Suppressor macrophage treated with lipopolysaccharide for 1 hour (primary cell): Measurements from ENCODE around the gene PCSK6.

ENCODE experiments used
- DNase-seq, 3 donors: peaks; one replicate each; pipeline ENCODE4 v3.0.0-alpha.2; 2020 to 2022

PCSK6 gene

GRCh38 chr15:101522621-101523559 is 33.4 kb upstream of the PCSK6 start:
- DNase-seq, result no peak

GRCh38 chr15:101522091-101522490 is 32.6 kb upstream of the PCSK6 start:
- DNase-seq, result no peak

GRCh38 chr15:101521591-101521990 is 32.1 kb upstream of the PCSK6 start:
- peak in 1 of 3 donors; percentile 20 for DNase-seq

- no peak for DNase-seq
Measured at GRCh38 chr15:101521069-101521468, 31.6 kb upstream of the PCSK6 start.

DNA sequence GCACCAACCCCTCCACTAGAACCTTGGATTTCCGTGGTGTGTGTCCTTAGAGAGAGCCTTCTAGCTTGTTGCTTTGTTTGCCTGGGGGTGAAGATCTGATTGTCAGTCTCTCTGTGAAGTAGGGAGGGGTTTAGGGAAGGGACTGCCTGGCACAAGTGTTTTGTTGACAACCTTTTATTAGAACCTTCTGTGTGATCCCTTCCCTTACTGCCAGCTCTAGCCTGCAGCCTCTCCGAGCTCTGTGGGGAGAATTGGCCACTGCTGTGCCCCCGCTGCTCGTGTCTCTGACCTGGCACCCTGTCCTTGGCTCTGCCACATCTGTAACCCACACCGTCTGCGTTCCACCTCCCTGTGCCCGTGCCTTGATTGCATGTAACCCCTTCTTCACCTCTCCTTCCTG is 30.9 kb upstream of the PCSK6 start:
- DNase-seq, result no peak

GRCh38 chr15:101517504-101517903 is 28.0 kb upstream of the PCSK6 start:
- DNase-seq, result no peak

DNA sequence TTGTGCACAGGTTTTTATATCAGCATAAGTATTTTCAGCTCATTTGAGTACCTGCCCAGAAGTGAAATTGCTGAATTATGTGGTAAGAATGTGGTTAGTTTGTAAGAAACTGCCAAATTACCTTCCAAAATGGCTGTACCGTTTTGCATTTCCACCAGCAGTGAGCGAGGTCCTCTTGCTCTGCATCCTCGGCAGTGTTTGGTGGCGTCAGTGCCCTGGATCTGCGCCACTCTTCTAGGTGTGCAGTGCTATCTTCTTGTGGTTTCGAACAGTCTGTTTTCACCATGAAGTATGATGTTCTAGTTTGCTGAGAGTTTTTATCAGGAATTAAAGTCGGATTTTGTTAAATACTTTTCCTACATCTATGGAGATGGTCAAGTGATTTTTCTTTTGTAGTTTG is 24.8 kb upstream of the PCSK6 start:
- DNase-seq, result no peak

DNA sequence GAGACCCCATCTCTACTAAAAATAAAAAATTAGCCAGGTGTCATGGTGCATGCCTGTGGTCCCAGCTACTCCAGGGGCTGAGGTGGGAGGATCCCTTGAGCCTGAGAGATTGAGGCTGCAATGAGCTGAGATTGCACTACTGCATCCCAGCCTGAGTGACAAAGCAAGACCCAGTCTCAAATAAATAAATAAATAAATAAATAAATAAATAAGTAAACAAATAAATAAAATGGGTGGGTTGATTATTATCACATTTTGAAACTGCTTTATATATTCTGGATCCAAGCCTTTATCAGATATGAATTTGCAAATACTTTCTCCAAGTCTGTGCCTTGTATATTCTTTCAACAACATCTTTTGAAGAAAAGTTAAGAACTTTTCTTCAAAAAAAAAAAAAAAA is 22.2 kb upstream of the PCSK6 start:
- DNase-seq, result no peak

DNA sequence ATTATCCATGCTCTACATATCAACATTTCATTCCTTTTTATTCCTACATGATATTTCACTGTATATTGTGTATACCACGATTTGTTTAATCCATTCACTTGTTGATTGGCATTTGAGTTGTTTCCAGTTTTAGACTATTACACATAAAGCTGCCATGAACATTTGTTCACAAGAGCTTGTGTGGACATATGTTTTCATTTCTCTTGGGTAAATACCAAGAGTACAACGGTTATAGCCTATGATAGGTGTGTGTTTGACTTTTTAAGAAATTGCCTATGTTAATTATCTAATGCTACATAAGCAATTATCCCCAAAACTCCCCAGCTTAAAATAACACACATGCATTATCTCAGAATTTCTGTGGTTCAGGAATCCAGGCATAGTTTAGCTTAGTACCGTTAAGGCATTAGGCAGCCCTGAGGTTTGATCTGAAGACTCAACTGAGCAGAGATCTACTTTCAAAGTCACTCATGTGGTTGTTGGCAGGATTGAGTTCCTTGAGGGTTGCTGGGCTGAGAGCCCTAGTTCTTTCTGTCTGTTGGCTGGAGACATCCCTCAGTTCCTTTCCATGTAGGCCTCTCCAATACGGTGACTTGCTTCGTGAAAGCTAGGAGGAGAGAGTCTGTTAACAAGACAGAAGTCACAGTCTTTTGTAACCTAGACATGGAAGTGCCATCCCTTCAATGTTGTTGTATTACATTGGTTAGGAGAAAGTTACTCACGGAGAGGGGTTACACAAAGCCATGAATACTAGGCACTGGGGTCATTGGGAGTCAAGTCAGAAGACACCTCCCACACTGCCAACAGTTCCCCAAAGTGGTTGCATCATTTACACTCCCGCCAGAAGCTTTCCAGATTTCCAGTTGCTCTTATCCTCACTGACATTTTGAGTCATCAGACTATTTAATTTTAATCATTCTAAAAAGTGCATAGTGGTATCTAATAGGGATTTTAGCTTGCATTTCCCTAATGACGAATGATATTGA is 21.0 kb upstream of the PCSK6 start:
- peak; percentile 82 to 88 (median 83) for DNase-seq

DNA sequence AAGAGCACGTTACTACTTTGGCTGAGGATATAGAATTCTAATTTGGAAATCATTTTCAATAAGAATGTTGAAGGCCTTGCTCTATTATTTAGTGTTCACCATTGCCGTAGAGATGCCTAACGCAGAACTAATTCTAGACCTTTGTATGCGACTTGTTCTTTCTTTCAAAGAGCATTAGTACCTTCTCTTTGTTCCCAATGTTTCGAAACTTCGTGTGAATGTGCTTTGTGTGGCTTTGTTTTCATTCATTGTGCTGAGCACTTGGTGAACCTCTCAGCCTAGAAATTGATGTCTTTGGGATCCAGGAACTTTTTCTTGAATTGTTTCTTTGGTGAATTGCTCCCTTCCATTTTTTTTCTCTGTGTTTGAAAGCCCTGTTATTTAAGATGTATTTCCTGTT is 19.8 kb upstream of the PCSK6 start:
- DNase-seq, result no peak

- no peak for DNase-seq
Measured at GRCh38 chr15:101506491-101506890, 17.0 kb upstream of the PCSK6 start.

- peak; percentile 31 to 43 (median 39) for DNase-seq
Measured at GRCh38 chr15:101505610-101506337, 16.3 kb upstream of the PCSK6 start.

GRCh38 chr15:101504866-101505609 is 15.5 kb upstream of the PCSK6 start:
- no peak for DNase-seq

DNA sequence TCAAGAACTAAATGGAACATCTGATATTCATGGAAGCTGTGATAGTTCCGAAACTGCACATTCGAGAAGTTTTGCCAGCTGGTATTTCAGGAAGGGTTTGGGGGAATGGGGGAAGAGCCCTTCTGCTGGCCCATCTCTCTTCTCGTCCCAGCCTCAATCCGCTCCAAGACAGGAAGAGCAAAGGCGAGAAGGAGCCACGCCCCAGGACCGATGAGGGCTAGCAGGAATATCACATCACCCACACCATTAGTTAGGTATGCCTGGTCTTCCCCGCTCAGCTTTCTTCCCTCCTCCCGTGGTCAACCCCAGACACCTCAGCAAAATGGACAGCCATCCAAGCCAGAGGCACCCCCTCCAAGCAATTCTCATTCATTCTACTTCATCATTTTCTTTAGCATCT is 14.9 kb upstream of the PCSK6 start:
- DNase-seq, result no peak

DNA sequence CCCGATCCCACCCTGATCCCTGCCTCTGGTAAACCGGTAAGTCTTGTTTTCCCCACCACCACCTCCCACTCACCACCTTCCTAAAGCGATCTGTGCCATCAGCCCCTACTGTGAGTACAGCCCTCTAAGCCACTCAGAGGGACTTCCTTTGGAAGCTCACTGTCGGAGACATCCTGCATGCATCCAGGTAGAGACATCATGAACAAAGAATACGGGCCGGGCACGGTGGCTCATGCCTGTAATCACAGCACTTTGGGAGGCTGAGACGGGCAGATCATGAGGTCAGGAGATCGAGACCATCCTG is 13.7 kb upstream of the PCSK6 start:
- DNase-seq, result no peak

DNA sequence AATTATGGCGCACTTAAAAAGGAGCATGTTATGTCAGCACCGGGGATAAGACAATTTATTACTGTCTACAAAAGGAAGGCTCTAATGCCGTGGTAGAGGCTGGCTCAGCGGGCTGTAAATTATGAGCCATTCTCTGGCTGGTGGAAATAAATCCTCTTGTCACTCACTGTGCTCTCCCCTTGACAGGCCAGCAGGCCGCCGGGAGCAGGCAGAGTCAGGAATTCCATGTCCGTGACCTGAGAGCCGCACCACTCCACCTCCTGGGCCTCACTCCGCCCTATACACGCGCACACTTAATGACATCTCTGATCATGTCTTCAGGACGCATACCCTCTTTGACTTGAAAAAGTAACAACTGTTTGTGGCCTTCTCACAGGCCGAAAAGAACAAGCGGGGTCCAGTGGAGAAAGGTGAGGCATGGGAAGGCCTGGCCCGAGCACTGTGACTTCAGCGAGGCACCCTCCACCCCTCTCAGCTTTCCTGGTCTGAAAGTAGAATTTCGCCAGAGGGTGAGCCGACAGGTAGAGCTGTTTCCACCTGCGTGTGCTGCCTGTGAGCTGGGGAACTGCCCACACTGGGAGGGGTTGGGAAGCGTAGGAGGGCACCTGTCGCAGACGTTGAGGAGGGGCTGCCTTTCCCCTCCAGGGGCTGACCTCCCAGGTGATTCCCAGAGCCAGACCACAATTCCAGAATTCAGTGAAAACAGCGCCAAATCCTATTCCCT is 13.2 kb upstream of the PCSK6 start:
- no peak for DNase-seq

DNA sequence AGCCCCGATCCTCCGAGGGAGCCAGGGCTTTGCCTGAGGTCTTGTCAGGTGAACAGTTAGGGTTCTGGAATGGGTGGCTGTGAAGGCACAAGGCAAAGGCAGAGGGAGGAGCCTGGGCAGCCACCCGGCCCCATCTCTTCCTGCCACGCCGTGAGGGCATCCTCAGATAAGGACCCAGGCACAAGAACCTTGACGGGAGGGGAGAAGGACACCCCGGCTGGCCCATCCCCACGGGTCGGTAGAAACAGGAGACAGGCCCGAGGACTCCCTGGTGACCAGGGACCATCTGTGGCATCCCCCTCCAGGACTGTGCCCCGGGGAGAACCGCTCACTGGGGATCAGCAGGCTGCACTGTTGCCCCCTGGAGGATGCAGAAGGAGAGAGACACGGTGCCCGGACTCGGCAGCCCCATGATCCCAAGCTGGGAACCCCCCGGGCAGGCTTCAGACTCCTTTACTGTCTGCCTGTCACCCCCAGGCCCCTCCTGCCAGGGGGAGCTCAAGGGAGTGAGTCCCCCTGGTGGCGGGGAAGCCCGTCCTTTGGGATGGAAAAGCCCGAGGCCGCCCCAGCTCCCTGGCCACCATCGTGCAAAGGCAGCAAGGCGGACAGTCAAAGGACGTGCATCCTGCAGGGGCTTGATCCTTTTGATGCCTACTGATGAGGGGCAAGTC is 12.3 kb upstream of the PCSK6 start:
- DNase-seq, result peak; percentile 60 to 87 (median 62)

GRCh38 chr15:101500865-101501551 is 11.5 kb upstream of the PCSK6 start:
- peak in 1 of 3 donors; percentile 23 for DNase-seq

GRCh38 chr15:101499863-101500713 is 10.6 kb upstream of the PCSK6 start:
- peak; percentile 53 to 65 (median 63) for DNase-seq
